Colonic mucosa (tissue), 4 donors: ENCODE measurements around the gene ADGB. TPM values are rescaled to one million over a fixed set of nuclear protein-coding genes. Genes with fewer than 3 reads are reported as not detected.

Source experiments
- DNase-seq: peaks from one replicate; pipeline ENCODE4 v3.0.0-alpha.2; 2020
- H3K27ac ChIP-seq: fragments of 200-600 bp; one replicate; pipeline ENCODE4 v1.8.0; 2021
- H3K27me3 ChIP-seq: fragments of 200-600 bp; one replicate; pipeline ENCODE4 v1.8.0; 2021
- H3K36me3 ChIP-seq: fragments of 200-600 bp; one replicate; pipeline ENCODE4 v1.8.0; 2021
- H3K4me1 ChIP-seq: fragments of 200-600 bp; one replicate; pipeline ENCODE4 v1.8.0; 2021; ENCODE audit warnings: mild to moderate bottlenecking
- H3K4me3 ChIP-seq: fragments of 200-600 bp; one replicate; pipeline ENCODE4 v1.8.0; 2021
- H3K9ac ChIP-seq, 2 donors: one replicate each; pipeline ENCODE4 v1.7.0; 2013; ENCODE audit warnings: control low read depth in 2 of 2, low read depth in 2 of 2, low read length in 2 of 2
- H3K9me3 ChIP-seq: fragments of 200-600 bp; one replicate; pipeline ENCODE4 v1.8.0; 2021
- intact Hi-C: fragments of 100-400 bp; cut with DNase I; formaldehyde crosslinking; loops from one replicate; pipeline ENCODE4 v1.14.1; 2022
- total RNA-seq, 2 donors: library from RNA; stranded (reverse); fragmentation: NEBNext Ultra II Directional in 1 of 2; extraction: Animal tissue kit (Norgen Biotek cat#: 25700) in 1 of 2; gene quantifications; one replicate each; pipeline ENCODE4 v1.2.1, GENCODE V29; 2021
- TF ChIP-seq, protein P1 (sequence below): fragments of 200-600 bp; IDR thresholded peaks from one replicate; pipeline ENCODE4 v1.8.0; 2022; ENCODE audit warnings: antibody characterized with exemption, mild to moderate bottlenecking
- donor health status: healthy.
- donor health status: DM: no; HTN: no; CAD: no.
- donor health status: DM: no; HTN: no; CAD: no.

ADGB gene
- total RNA-seq, 2 donors from 2014 or later: 0.57 to 0.72 TPM

DNA sequence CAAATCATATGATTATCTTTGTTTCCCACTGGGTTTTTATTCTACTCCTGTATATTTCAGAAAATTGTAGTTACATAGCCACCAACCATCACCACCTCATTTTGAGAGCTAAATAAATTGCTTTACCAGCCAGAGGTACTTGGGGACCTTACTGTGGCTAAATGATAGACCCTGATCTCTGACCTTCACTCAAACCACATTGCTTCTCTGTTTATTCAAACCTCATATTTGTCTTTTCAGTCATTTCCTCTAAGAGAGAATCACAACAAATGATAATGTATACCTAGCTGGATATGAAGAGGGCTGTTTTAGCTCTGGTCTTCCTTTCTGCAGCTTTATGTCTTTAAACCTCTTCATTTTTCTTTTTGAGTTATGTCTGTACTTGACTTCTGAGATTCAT, 142.8 kb downstream of the ADGB start:
- intact Hi-C loops: no loop called here
- DNase-seq: no peak
- no peaks in the 10 kb centered on the region for H3K4me1 ChIP-seq
- H3K9me3 ChIP-seq: no peaks in the 10 kb centered on the region
- no peak overlapping the region for H3K27ac ChIP-seq
- no peaks in the 10 kb centered on the region for H3K27me3 ChIP-seq
- H3K4me3 ChIP-seq: no peak overlapping the region
- TF ChIP-seq, protein P1, sequence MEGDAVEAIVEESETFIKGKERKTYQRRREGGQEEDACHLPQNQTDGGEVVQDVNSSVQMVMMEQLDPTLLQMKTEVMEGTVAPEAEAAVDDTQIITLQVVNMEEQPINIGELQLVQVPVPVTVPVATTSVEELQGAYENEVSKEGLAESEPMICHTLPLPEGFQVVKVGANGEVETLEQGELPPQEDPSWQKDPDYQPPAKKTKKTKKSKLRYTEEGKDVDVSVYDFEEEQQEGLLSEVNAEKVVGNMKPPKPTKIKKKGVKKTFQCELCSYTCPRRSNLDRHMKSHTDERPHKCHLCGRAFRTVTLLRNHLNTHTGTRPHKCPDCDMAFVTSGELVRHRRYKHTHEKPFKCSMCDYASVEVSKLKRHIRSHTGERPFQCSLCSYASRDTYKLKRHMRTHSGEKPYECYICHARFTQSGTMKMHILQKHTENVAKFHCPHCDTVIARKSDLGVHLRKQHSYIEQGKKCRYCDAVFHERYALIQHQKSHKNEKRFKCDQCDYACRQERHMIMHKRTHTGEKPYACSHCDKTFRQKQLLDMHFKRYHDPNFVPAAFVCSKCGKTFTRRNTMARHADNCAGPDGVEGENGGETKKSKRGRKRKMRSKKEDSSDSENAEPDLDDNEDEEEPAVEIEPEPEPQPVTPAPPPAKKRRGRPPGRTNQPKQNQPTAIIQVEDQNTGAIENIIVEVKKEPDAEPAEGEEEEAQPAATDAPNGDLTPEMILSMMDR: no peak
- no peak overlapping the region for H3K9ac ChIP-seq
- no peaks in the 10 kb centered on the region for H3K36me3 ChIP-seq

DNA sequence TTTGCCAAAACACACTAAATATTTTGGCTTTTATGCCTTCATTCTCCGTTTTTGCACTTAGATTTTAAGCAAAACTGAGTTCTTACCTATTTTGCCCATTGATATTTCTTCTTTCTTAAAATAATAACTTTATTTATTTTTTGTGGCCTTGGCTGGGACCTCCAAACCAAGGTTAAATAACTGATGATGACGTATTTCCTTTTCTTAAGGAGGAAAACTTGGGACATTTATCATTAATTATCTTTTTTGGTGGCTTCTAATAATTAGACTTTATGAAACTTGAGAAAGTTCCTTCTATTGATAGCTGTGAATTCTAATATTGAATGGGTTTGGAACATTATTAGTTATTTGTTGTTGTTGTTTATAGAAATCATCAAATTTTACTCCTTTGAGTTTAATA, 154.5 kb downstream of the ADGB start:
- H3K27ac ChIP-seq: no peak overlapping the region
- H3K9ac ChIP-seq: no peak overlapping the region
- H3K27me3 ChIP-seq: no peaks in the 10 kb centered on the region
- H3K4me1 ChIP-seq: no peaks in the 10 kb centered on the region
- no peaks in the 10 kb centered on the region for H3K36me3 ChIP-seq
- no peak for DNase-seq
- TF ChIP-seq, protein P1: no peak
- intact Hi-C loops: no loop called here
- no peak overlapping the region for H3K4me3 ChIP-seq
- H3K9me3 ChIP-seq: no peaks in the 10 kb centered on the region

DNA sequence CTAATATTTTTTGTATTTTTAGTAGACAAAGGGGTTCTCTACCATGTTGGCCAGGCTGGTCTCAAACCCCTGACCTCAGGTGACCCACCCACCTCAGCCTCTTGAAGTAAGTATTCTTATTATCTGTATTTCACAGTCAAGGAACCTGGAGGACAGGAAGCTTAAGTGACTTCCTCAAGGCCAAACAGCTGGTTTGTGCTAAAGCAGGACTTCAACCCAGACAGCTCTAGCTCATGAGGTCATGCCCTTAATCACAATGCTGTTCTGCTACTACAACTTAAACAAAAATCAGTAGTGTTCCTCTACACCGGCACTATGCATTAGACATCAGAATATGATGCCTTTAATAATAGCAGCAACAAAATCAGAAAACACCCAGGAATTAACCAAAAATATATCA, 168.9 kb downstream of the ADGB start:
- no peaks in the 10 kb centered on the region for H3K4me1 ChIP-seq
- no peak overlapping the region for H3K27ac ChIP-seq
- TF ChIP-seq, protein P1: no peak
- no peak overlapping the region for H3K9ac ChIP-seq
- no peak overlapping the region for H3K4me3 ChIP-seq
- no peaks in the 10 kb centered on the region for H3K9me3 ChIP-seq
- no peaks in the 10 kb centered on the region for H3K36me3 ChIP-seq
- no peaks in the 10 kb centered on the region for H3K27me3 ChIP-seq
- intact Hi-C loops: no loop called here
- no peak for DNase-seq

DNA sequence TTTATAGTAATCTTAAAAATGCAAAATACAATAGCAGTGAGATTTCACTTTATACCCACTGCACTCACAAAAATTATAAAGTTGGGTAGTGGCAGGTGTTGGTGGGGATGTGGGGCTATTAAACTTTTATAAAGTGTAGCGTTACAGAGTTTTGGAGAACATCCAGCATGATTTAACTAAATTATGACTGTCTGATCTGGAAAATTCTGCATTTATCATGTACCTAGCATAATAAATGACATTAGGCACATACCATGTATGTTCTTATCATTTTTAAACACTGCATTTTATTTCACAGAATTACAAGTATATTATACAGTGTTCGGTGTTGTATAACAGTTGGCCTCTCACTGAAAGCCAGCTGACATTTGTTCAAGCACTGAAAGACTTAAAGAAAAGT, 169.9 kb downstream of the ADGB start:
- intact Hi-C loops: no loop called here
- H3K9me3 ChIP-seq: no peaks in the 10 kb centered on the region
- H3K4me1 ChIP-seq: no peaks in the 10 kb centered on the region
- H3K27me3 ChIP-seq: no peaks in the 10 kb centered on the region
- H3K4me3 ChIP-seq: no peak overlapping the region
- H3K27ac ChIP-seq: no peak overlapping the region
- H3K36me3 ChIP-seq: no peaks in the 10 kb centered on the region
- TF ChIP-seq, protein P1: no peak
- DNase-seq: no peak
- H3K9ac ChIP-seq: no peak overlapping the region

DNA sequence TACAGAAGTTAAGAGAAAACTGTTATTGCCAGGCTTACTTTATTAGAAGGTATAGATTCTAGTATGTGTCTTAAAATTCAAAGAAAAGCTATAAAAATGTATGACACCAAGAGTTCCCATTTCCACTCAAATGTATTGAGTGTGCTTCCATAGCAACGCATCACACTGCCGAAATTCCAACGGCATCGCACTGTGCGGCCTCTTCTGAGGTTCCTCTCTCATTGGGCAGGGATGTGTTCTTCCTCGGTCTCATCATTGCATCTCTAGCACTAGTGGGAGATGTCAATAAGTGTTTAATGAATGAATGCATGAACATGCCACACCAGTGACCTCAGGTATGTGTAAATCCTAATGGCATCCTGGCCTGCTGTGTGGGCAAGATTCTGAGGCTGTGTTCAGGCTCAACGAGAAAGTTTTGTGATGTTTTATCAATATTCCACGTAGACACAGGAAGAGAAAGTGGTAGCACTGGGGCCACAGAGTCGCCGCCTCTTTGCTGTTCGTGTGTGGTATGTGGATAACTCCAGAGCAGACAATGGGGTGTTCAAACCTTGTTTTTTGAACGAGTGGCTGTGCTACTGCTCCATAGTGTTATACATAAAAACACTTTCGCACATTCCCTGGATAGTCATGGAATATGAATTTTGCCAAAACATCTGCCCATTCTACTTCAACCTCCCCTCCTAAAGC, 171.6 kb downstream of the ADGB start:
- DNase-seq: no peak
- Histone ChIP-seq H3K9ac (no peak overlapping the region), H3K36me3 (no peaks in the 10 kb centered on the region), H3K4me1 (no peaks in the 10 kb centered on the region), H3K9me3 (no peaks in the 10 kb centered on the region), H3K4me3 (no peak overlapping the region), H3K27me3 (no peaks in the 10 kb centered on the region), H3K27ac (no peak overlapping the region)
- intact Hi-C loops: no loop called here
- TF ChIP-seq, protein P1: no peak
